Activated naive CD4-positive, alpha-beta T cell treated with anti-CD3 and anti-CD28 coated beads, Interleukin-2, amount 50 U/mL, for 24 hours (primary cell): Measurements from ENCODE around the gene KRT71.

ENCODE experiments used
- H3K27ac Mint-ChIP-seq: one replicate; pipeline ENCODE4 v1.8.0; 2021; ENCODE audit warnings: mild to moderate bottlenecking, mixed read lengths
- H3K27me3 Mint-ChIP-seq: one replicate; pipeline ENCODE4 v1.8.0; 2021; ENCODE audit warnings: mixed read lengths
- H3K36me3 Mint-ChIP-seq: one replicate; pipeline ENCODE4 v1.8.0; 2021; ENCODE audit warnings: mixed read lengths
- H3K4me1 Mint-ChIP-seq: one replicate; pipeline ENCODE4 v1.8.0; 2021; ENCODE audit warnings: mixed read lengths
- H3K4me3 Mint-ChIP-seq: one replicate; pipeline ENCODE4 v1.8.0; 2021; ENCODE audit warnings: mild to moderate bottlenecking, mixed read lengths
- H3K9me3 Mint-ChIP-seq: one replicate; pipeline ENCODE4 v1.8.0; 2021; ENCODE audit warnings: mixed read lengths

KRT71 gene

GRCh38 chr12:52558781-52559445, 6.0 kb upstream of the KRT71 start:
- Mint-ChIP-seq H3K27me3 (peaks cover 2% of the 10 kb centered on the region), H3K4me3 (no peak overlapping the region), H3K36me3 (no peaks in the 10 kb centered on the region), H3K9me3 (no peaks in the 10 kb centered on the region), H3K27ac (no peak overlapping the region), H3K4me1 (peaks cover 7% of the 10 kb centered on the region)

- Mint-ChIP-seq H3K9me3 (no peaks in the 10 kb centered on the region), H3K36me3 (no peaks in the 10 kb centered on the region), H3K4me3 (no peak overlapping the region), H3K27me3 (peaks cover 2% of the 10 kb centered on the region), H3K4me1 (peaks cover 7% of the 10 kb centered on the region), H3K27ac (no peak overlapping the region)
These were observed 4.5 kb upstream of the KRT71 start for GRCh38 chr12:52557476-52557875.

- Mint-ChIP-seq H3K36me3 (no peaks in the 10 kb centered on the region), H3K27ac (no peak overlapping the region), H3K4me3 (no peak overlapping the region), H3K27me3 (peaks cover 3% of the 10 kb centered on the region), H3K4me1 (peaks cover 7% of the 10 kb centered on the region), H3K9me3 (no peaks in the 10 kb centered on the region)
These were observed 2.6 kb upstream of the KRT71 start for GRCh38 chr12:52555577-52555976.

GRCh38 chr12:52552055-52552454, 890 bp downstream of the KRT71 start:
- H3K27me3 Mint-ChIP-seq = peaks cover 1% of the 10 kb centered on the region
- no peak overlapping the region for H3K27ac Mint-ChIP-seq
- H3K4me1 Mint-ChIP-seq = no peaks in the 10 kb centered on the region

GRCh38 chr12:52551216-52551865, 1.6 kb downstream of the KRT71 start:
- H3K27ac Mint-ChIP-seq = no peak overlapping the region
- no peaks in the 10 kb centered on the region for H3K9me3 Mint-ChIP-seq
- H3K4me1 Mint-ChIP-seq = no peaks in the 10 kb centered on the region
- H3K36me3 Mint-ChIP-seq = no peaks in the 10 kb centered on the region
- H3K4me3 Mint-ChIP-seq = no peak overlapping the region
- H3K27me3 Mint-ChIP-seq = peaks cover 1% of the 10 kb centered on the region

More at GRCh38 chr12:52552055-52552454, 890 bp downstream of the KRT71 start:
- H3K36me3 Mint-ChIP-seq = no peaks in the 10 kb centered on the region
- H3K9me3 Mint-ChIP-seq = no peaks in the 10 kb centered on the region
- no peak overlapping the region for H3K4me3 Mint-ChIP-seq

GRCh38 chr12:52546126-52546525, 6.8 kb downstream of the KRT71 start:
- Mint-ChIP-seq H3K9me3 (no peaks in the 10 kb centered on the region), H3K4me1 (peaks cover 5% of the 10 kb centered on the region), H3K4me3 (no peak overlapping the region), H3K36me3 (no peaks in the 10 kb centered on the region), H3K27ac (no peak overlapping the region), H3K27me3 (peaks cover 1% of the 10 kb centered on the region)

- H3K9me3 Mint-ChIP-seq = no peaks in the 10 kb centered on the region
- H3K27ac Mint-ChIP-seq = no peak overlapping the region
- no peaks in the 10 kb centered on the region for H3K36me3 Mint-ChIP-seq
- no peak overlapping the region for H3K4me3 Mint-ChIP-seq
- H3K4me1 Mint-ChIP-seq = peaks cover 5% of the 10 kb centered on the region
- H3K27me3 Mint-ChIP-seq = no peaks in the 10 kb centered on the region
These were observed 8.7 kb downstream of the KRT71 start for GRCh38 chr12:52543985-52544883.

GRCh38 chr12:52542785-52543318, 10.1 kb downstream of the KRT71 start:
- H3K4me1 Mint-ChIP-seq = peaks cover 5% of the 10 kb centered on the region
- H3K36me3 Mint-ChIP-seq = no peaks in the 10 kb centered on the region
- no peak overlapping the region for H3K4me3 Mint-ChIP-seq
- no peaks in the 10 kb centered on the region for H3K27me3 Mint-ChIP-seq
- H3K9me3 Mint-ChIP-seq = no peaks in the 10 kb centered on the region
- H3K27ac Mint-ChIP-seq = no peak overlapping the region

GRCh38 chr12:52542157-52542556, 10.8 kb downstream of the KRT71 start:
- Mint-ChIP-seq H3K27me3 (peaks cover under 1% of the 10 kb centered on the region), H3K9me3 (no peaks in the 10 kb centered on the region), H3K27ac (no peak overlapping the region), H3K4me3 (no peak overlapping the region), H3K4me1 (peaks cover 5% of the 10 kb centered on the region), H3K36me3 (no peaks in the 10 kb centered on the region)

- H3K4me1 Mint-ChIP-seq = peaks cover 5% of the 10 kb centered on the region
- no peak overlapping the region for H3K27ac Mint-ChIP-seq
- H3K27me3 Mint-ChIP-seq = peaks cover 2% of the 10 kb centered on the region
- no peaks in the 10 kb centered on the region for H3K36me3 Mint-ChIP-seq
- H3K4me3 Mint-ChIP-seq = no peak overlapping the region
- no peaks in the 10 kb centered on the region for H3K9me3 Mint-ChIP-seq
These were observed 11.2 kb downstream of the KRT71 start for GRCh38 chr12:52541709-52542108.

GRCh38 chr12:52540531-52540930, 12.4 kb downstream of the KRT71 start:
- Mint-ChIP-seq H3K9me3 (no peaks in the 10 kb centered on the region), H3K27me3 (peaks cover 2% of the 10 kb centered on the region), H3K36me3 (no peaks in the 10 kb centered on the region), H3K4me3 (no peak overlapping the region), H3K4me1 (peaks cover 5% of the 10 kb centered on the region), H3K27ac (no peak overlapping the region)

- Mint-ChIP-seq H3K9me3 (no peaks in the 10 kb centered on the region), H3K36me3 (no peaks in the 10 kb centered on the region), H3K27ac (no peak overlapping the region), H3K4me1 (peaks cover 5% of the 10 kb centered on the region), H3K4me3 (no peak overlapping the region), H3K27me3 (peaks cover 2% of the 10 kb centered on the region)
These were observed 13.1 kb downstream of the KRT71 start for GRCh38 chr12:52539821-52540173.

- no peak overlapping the region for H3K4me3 Mint-ChIP-seq
- no peaks in the 10 kb centered on the region for H3K9me3 Mint-ChIP-seq
- no peaks in the 10 kb centered on the region for H3K36me3 Mint-ChIP-seq
These were observed 13.7 kb downstream of the KRT71 start for GRCh38 chr12:52539083-52539820.

GRCh38 chr12:52537101-52537500, 15.8 kb downstream of the KRT71 start:
- Mint-ChIP-seq H3K4me1 (no peaks in the 10 kb centered on the region), H3K27ac (no peak overlapping the region), H3K9me3 (no peaks in the 10 kb centered on the region), H3K27me3 (peaks cover 2% of the 10 kb centered on the region), H3K4me3 (no peak overlapping the region), H3K36me3 (no peaks in the 10 kb centered on the region)

More at GRCh38 chr12:52539083-52539820, 13.7 kb downstream of the KRT71 start:
- peaks cover 2% of the 10 kb centered on the region for H3K27me3 Mint-ChIP-seq
- H3K27ac Mint-ChIP-seq = no peak overlapping the region
- H3K4me1 Mint-ChIP-seq = peaks cover 5% of the 10 kb centered on the region

GRCh38 chr12:52535574-52535973, 17.4 kb downstream of the KRT71 start:
- Mint-ChIP-seq H3K9me3 (no peaks in the 10 kb centered on the region), H3K36me3 (no peaks in the 10 kb centered on the region)

More at GRCh38 chr12:52535574-52535973, 17.4 kb downstream of the KRT71 start:
- H3K27ac Mint-ChIP-seq = no peak overlapping the region
- H3K4me1 Mint-ChIP-seq = no peaks in the 10 kb centered on the region
- H3K4me3 Mint-ChIP-seq = no peak overlapping the region
- H3K27me3 Mint-ChIP-seq = peaks cover 2% of the 10 kb centered on the region
